T1000 (cell line): ENCODE results near the gene CREB1.
"Not testable (repeated sequence)": the region's sequence is repeated elsewhere in the genome, so short reads cannot be mapped to it uniquely, and the experiment has no call there.

ENCODE experiments used
- DNase-seq: peaks from one replicate; lab custom pipeline; 2025; ENCODE audit warnings: mixed read lengths; lab: John Stamatoyannopoulos, UW

Gene CREB1

DNA sequence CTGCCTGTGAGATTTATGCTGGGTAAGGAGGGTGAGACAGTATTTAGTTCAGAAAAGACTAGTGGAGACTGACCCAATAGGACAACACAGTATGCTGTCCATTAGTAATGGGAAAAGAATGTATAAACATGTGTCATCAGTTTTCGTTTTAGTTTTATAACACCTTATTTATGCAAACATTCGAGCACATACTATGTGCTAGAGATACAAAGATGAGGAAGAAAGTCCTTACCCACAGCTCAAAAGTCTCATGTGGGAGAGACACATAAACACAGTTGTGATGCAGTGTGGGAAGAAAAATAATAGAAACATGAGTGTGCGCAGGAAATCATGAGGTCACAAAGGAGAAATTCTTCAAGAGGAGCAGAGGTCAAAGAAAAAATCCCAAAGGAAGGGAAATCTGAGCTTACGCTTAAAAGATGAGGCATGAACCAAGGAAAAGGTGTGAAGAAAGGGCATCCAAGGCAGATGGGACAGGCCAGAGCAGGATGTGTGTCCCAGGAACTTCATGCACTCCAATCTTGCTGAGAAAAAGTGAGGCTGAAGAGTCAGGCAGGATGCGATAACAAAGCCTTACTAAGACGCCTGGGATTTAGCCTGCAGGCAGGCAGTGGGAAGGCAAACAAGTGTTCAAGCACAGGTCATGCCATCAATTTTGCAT, 87.4 kb downstream of the CREB1 start:
- DNase-seq = peak; percentile 31

GRCh38 chr2:207619764-207620203, 90.0 kb downstream of the CREB1 start:
- DNase-seq = no peak

DNA sequence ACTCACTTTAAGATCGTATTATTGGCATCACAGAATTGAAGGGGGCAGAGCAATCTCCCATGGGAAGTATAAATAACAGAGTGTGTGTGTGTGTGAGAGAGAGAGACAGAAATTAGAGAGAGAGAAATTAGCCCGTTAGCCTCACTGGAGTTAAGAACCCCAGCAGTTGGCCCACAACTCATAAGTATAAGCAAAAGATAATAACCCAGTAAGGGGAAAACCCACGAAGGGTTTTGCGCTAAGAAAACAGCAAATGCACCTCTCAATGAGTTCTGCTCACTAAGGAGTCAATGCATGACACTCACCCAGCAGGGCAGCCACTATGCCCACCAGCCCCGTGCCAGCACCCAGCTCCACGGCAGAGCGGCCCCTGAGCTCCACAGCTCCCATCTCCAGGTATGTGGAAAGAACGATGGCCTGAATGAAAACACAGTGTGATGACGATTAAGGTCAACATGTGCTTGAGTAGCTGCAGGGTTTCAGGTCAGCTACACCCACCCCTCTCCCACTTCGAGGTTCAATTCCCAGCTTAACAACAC, 91.8 kb downstream of the CREB1 start:
- no peak for DNase-seq

GRCh38 chr2:207624185-207625013, 94.6 kb downstream of the CREB1 start:
- DNase-seq = peak; percentile 46

DNA sequence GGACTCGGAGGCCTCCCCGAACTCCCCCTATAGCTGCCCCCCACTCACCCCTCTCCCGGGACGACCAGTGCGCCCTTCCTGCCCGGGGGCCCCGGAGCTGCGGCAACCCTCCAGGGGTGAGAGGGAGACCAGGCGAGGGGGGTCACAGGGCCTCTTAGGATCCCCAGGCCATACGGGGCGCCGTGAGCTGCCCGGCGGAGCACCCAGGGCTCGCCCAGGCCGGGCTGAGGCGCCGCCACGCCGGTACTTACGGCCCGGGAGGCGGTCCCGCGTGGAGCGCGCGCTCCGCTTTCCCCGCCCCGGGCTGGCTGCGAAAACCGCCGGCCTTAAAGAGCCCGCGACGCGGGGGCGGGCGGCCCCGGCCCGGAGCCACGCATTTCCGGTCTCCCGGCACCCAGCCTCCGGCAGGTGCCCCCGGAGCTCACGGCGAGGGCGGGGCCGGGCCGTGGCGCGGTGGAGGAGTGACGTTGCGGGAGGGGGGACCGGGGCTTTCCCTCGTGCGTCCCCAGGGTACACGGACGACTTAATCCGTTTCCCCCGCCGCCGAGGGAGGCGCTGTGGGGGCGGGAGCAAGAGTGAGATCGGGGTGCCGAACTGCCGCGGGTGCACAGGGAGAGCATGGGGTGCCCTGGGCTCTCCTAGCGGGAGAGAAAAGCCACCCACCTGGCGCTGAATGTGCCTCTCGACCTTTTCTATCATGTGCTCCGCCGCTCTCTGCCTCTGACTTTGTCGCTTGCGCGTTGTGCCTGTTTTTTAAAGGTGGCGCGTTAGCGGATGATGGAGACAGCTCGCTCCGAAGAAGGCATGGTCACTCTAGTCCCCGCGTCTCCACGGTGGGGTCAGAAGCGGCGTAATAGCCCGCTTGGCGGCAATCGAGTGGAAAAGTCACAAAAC, 95.5 kb downstream of the CREB1 start, which contains the start of gene METTL21A:
Gene METTL21A (minus strand): TSS at position 381 of the 894 bp plus-strand sequence. CDS start 1,019 bp downstream, outside the sequence.
- peak; percentile 75 for DNase-seq

DNA sequence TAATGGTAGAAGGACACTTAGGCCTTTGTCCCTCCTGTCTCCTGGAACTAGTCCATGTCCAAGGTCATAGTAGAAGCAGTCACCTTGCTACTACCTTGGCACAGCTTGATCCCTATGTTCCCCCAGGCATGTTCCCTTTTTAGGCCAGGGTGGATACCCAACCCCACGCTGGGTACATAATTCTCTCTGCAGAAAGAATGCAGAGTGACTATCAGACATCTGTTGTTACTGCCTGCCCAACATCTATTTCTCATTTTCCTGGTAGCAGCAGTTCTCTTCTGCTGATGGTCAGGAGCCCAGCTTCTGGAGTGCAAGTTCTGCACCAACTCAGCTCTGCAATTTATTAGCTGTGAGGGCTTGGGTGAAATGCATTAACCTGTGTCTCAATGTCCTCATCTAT, 99.8 kb downstream of the CREB1 start:
- DNase-seq = no peak

DNA sequence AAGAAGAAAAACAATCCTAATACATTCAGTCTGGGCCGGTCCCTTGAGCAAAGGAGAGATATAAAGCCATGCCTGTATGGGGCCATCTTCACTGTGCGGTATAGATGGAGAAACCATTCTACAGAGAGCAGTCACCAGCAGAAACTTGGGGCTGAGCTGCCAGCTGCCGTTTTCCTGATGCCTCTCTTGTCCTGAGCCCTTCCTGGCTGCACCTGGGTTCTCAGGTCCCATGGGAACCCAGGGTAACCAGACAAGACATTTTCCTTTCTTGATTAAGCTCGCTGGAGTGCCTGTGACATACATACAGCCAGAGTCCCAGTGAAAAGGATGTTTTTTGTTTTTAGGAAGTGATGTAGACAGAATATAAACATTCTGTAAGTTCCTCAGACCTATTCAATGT, 100.7 kb downstream of the CREB1 start:
- DNase-seq = no peak

DNA sequence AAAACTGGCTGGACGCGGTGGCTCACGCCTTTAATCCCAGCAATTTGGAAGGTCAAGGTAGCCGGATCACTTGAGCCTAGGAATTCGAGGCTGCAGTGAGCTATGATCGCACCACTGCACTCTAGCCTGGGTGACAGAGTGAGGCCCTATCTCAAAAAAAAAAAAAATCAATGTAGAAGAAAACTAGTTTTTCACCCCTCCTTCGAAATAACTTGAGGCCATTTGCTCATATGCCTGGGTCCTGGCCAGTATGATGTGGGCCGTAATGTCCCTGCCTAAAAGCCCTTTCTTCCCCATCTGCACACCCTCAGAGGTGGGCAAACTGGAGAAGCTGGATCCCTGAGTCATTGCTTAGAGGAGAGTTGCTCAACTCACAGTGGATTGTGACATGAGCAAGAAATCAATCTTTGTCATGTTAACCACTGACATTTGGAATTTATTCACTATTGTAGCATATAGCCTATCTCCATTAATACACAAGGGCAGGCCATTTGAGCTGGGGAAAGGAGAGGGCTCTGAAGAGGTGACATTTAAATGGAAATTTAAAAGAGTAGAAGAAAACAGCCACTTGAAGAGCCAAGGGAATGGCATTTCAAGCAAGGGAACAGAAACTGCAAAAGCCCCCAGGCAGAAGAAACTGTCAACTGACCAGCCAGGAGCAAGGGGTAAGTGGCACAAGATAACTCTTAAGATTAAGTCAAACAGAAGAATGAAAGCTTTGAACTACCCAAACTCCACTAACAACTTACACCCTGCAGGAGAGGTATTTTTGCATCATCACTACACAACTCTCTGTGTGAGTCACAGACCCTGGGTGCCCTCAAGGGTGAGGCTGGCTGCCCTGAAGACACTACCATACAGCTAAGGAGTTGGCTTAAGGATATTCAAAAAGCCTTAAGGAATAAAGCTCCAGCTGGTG, 103.1 kb downstream of the CREB1 start:
- peak; percentile 34 for DNase-seq

DNA sequence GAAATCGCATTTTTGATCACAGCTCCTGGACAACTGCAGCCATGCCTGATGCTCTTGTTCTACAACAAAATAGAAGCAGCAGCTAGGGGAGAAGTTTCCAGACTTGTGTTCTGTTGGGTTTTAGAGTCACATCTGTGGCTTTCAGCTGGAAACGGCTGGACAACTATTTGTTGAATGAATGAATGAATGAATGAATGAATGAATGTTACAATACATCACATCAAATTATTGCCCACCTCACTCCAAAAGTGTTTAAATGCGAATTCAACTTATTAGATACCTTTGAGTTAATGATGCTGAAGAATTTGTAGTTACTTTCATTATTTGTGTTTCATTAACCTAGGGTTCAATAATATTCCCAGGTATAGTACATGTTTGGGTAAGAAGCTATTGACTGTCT, 103.9 kb downstream of the CREB1 start:
- DNase-seq = no peak

- peak; percentile 61 for DNase-seq
These were observed 105.9 kb downstream of the CREB1 start for GRCh38 chr2:207635468-207636200.

- not testable (repeated sequence) for DNase-seq
These were observed 109.5 kb downstream of the CREB1 start for GRCh38 chr2:207639288-207639687.

- DNase-seq = no peak
These were observed 110.4 kb downstream of the CREB1 start for GRCh38 chr2:207640160-207640559.

DNA sequence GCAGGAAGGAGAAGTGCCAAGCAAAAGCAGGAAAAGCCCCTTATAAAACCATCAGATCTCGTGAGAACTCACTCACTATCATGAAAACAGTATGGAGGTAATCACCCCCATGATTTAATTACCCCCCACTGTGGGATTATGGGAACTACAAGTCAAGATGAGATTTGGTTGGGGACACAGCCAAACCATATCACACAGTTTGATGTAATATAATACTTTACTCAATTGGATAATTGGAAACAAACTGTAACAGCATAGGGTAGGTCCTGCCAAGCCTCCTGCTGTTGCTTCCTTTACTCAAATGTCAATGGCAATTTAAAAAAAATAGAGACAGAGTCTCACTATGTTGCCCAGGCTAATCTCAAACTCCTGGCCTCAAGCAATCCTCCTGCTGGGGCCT, 110.9 kb downstream of the CREB1 start:
- DNase-seq = no peak

DNA sequence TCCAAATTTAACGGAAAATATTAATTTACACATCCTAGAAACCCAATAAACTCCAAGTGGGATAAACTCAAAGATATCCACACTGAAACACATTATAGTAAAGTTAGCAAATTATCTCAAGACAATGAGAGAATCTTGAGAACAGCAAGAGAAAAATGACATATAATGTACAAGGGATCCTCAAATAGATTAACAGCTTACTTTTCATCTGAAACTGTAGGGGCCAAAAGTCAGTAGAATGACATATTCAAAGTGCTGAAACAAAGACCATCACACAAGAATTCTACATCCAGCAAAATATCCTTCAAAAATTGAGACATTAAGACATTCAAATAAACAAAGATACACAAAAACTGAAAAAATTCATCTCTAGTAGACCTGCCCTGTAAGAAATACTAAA, 114.1 kb downstream of the CREB1 start:
- DNase-seq = no peak

- DNase-seq = not testable (repeated sequence)
These were observed 116.8 kb downstream of the CREB1 start for GRCh38 chr2:207646582-207646981.
